IPS-18c (cell line): ENCODE results near the gene SPDL1.

Experiments
- H3K4me3 ChIP-seq: 2 replicates; pipeline ENCODE4 v1.7.0; 2013; ENCODE audit warnings: low read depth, mild to moderate bottlenecking, low read length, moderate library complexity; ENCODE audit not compliant: insufficient read depth
- H3K9me3 ChIP-seq: one replicate; pipeline ENCODE4 v1.6.1; 2013; ENCODE audit warnings: mild to moderate bottlenecking, low read length, moderate library complexity; ENCODE audit not compliant: control insufficient read depth, insufficient read depth

The SPDL1 gene

DNA sequence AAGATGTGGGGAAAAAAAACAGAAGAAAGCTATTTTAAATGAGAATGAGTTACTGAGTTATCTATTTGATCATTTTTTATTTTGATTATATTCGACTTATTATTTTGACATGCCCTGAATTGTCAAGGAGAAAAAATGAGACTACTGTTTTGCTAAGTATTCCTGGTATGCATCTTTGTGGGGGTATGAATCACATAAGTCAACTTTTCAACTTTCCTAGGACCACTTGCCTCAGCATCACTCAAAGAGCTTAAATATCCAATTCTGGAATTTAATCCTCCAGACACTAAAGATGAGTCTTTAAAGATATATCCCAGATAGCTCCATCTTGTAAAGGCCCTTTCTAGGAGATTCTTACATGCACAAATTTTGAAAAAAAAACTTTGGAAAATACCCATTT lies 17.4 kb upstream of the SPDL1 start:
- H3K4me3 ChIP-seq = no peak overlapping the region
- H3K9me3 ChIP-seq = no peaks in the 10 kb centered on the region

DNA sequence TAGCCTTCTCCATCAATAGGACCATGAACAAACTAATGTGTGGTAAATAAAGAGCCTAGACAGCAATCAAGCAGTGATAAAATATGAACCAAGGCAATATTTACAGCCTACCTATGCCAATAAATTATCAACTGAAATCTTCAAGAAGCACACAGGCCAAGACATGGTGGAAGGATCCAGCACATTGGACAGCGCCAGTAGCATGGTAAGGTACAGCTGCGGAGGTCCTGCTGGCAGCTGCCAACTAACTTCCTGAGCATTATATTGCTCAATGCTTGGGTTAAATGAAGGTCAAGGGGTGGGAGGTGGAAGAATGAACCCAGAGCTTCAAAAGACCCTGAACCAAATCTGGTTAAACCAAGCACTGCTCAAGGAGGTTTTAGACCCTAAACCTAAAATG lies 16.5 kb upstream of the SPDL1 start:
- no peak overlapping the region for H3K4me3 ChIP-seq
- H3K9me3 ChIP-seq = no peaks in the 10 kb centered on the region

DNA sequence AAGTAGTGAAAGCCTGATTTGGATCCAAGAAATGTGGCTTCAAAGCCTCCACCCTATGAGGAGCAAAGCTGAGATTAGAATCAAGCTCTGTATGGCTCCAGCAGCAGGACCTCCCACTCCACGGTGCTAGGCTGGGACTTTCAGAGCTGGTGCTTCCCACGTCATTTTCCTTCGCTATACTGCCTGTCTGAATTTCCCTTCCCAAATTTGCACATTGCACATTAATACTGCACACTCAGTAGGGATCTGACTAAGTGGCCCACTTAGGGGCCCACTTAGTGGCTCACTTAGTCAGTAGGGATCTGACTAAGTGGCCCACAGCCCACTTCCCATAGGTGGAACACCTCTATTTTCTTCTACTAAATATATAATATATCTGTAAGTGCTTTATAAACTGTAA lies 14.1 kb upstream of the SPDL1 start:
- H3K4me3 ChIP-seq = no peak overlapping the region

DNA sequence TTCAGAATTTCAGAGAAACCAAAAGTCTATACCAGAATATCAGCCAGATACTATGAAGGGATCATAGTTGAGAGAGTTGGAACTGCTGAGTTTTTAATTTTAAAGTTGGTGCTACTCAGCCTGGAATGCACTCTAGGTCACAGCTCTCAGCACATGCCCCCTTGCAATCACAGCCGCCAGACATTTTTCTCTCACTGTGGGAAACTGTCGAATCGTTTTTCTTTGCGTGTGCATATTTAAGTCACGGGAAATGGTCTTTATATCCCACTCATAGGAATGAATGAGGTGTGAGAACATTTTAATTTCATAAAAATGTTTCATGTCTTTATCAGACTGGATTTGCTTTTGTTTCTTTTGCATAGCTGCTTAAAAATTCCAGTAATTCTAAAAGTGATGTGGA lies 12.2 kb upstream of the SPDL1 start:
- Histone ChIP-seq H3K4me3 (no peak overlapping the region), H3K9me3 (no peaks in the 10 kb centered on the region)

More for the DNA sequence above, 14.1 kb upstream of the SPDL1 start:
- no peaks in the 10 kb centered on the region for H3K9me3 ChIP-seq

DNA sequence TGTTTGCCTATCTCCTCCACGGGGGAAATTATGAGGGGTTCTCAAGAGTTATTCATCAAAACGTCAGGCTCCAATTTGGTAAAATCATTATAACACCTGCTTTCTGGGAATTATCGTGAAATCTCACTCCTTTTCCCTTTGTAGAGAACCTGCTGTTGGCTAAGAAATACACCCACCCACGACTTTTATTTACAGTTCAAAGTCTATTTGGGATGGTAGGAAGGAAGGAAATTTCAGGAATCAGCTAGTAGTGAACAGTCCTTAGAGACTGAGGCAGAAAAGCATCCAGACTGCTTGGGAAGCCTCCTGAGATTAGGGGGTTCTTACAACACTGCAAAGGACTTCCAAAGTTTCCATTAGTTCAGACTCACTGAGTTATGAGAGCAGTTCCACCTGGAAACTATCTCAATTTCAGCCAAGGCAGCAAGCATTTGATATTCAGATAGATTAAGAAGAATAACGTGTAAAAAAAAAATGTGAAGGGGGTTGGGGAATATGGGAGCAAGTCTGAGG lies 9.4 kb upstream of the SPDL1 start:
- Histone ChIP-seq H3K4me3 (no peak overlapping the region), H3K9me3 (no peaks in the 10 kb centered on the region)

DNA sequence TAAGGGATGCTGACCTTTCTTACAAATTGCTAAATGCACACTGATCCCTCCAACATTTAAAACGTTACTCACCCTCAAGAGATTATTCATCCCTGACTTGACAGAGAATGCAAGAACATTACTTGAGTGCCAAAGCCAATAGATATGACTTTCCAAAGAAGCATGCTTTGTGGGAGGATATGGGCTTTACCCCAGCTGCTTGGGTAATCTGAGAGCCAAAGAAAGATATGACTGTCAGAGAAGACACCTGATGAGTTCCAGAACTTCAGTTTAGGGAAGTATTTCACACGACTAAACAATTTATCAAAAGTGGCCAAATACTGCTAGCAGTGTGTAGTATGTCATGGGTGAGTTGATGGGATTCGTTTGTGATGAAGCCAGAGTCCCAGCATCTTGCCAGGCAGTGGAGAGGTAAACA lies 7.4 kb upstream of the SPDL1 start:
- no peak overlapping the region for H3K4me3 ChIP-seq

DNA sequence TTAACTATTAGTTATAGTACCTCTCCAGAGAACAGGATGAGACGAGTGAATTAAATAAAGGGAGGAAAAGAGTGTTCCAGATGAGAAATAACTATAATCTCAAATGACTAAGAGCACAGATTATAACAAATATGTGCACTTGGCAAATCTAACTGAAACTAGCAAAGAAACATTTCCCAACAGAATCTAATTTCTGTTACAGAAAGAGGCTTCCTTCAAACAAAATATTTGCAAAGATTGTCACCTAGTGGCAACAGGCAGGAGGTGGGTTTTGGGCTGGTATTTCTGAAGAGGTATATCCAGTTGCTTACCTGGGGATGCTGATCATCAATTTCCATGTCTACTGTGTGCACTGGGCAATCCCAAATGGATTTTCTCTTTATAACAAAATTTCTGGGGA lies 5.6 kb upstream of the SPDL1 start:
- H3K9me3 ChIP-seq = no peaks in the 10 kb centered on the region

More for the DNA sequence above, 7.4 kb upstream of the SPDL1 start:
- H3K9me3 ChIP-seq = no peaks in the 10 kb centered on the region

DNA sequence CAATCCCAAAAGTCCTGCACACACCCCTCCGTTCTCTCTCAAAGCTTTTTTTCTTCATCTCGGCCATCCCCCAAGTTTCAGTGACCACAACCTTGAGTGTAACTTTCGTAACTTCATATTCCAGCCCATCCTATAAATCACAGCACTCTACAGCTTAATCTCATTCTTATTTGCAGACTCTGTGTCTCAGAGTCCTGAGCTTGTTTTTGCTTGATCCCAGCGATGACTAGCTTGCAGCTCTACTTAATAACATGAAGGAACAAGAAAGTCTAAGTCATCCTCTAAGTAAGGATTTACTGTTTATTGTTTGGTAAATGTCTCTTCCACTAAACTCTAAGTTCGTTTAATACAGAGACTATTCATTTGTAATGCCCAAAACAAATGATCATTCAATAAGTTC lies 2.6 kb upstream of the SPDL1 start:
- Histone ChIP-seq H3K9me3 (no peaks in the 10 kb centered on the region), H3K4me3 (no peak overlapping the region)

More for the DNA sequence above, 5.6 kb upstream of the SPDL1 start:
- H3K4me3 ChIP-seq = no peak overlapping the region

DNA sequence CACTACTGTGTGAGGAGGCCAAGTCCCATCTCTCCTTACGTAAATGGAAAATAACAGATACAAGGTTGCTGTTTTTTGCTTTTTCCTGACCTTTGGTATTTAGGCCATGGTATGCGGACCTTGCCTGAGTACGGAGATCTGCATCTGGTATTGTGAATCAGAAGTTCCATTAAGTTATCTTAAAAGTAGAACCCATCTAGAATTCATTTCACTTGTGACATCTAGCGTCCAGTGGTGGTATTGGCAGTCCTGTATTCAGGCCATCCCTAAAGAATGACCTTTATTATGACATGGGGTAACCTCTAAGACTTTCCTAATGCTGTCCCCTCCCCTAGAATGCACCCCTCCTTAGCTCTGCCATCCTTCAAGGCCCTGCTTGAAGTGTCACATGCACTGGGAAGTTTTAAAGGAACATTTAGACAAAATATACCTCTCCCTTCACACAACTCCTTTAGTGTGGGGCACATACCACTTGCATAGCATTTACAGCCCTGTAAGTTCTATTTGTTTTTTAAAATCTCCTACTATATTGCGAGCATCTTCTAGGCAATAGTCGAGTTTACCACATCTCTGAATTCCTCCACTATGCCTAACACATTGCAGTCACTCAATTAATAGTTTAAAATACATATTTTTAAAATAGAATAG lies 1.9 kb upstream of the SPDL1 start:
- Histone ChIP-seq H3K4me3 (no peak overlapping the region), H3K9me3 (no peaks in the 10 kb centered on the region)

DNA sequence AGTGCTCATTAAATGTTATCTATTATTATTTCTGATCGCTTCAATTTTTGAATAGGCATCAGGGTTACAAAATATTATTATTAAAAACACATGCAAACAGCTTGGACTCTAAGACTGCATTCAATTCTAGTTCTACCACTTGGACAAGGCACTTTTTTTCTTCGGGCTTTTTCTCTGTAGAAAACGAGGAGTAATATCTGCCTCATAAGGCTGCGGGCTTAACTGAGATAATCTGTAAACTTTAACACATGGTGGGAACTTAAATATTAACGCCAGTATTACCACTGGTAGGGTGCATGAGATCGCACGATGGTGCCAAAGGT lies 511 bp upstream of the SPDL1 start:
- Histone ChIP-seq H3K9me3 (no peaks in the 10 kb centered on the region), H3K4me3 (peak overlapping the region; percentile 91)

DNA sequence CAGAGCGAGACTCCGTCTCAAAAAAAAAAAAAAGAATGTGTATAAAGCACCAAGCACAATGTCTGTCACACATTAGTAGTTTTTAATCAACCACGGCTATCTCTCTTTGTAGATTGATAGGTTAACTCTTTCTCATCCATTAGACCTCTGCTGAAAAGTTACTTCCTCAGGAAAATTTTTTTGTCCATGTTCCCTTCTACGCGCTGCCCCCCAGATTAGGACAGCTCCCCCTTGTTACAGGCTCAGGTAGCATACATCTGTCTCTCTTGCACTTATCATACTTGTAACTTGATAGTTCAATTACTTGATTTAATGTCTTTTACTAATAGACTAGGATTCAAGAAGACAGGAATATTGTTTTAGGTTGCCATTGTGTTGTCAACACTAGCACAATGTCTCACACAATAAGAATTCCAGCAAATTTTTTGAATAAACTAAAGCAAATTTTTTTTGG lies 1.5 kb downstream of the SPDL1 start:
- peak overlapping the region; percentile 91 for H3K4me3 ChIP-seq
- H3K9me3 ChIP-seq = no peaks in the 10 kb centered on the region

DNA sequence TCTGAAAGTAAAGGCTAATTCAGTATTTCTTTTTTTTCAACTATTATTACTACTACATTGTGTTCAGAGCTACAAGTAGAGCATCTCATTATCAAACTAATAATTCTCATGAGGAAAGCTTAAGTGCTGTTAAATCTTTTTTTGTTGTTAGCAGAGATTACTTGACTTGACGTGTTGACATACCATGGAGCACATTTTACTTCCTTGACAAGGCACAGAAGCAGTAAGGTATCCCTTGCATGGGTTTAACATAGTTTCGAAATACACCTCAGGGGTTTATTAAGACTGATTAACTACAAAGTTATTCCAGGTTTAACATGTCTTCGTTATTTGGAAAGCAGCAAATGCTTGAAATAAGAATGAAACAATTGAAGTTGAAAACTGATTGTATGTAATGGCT lies 7.0 kb downstream of the SPDL1 start:
- Histone ChIP-seq H3K9me3 (no peaks in the 10 kb centered on the region), H3K4me3 (no peak overlapping the region)

DNA sequence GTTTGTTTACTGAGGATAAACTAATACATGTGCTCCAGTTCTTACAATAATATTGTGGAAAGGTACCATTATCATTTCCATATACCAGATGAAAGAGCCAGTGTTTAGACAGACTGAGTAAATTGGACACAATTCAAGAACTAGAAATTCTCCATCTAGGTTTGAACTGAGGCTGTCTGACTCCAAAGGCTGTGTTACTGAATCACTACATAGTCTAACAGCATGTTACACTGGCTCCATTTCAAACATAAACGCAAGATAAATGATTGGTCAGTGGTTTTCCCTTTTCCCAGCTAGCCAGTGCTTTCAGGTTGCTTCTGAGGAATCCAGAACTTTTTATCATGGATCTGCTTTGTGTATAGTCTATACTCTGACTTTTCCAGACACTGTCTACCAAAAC lies 8.1 kb downstream of the SPDL1 start:
- no peak overlapping the region for H3K4me3 ChIP-seq

DNA sequence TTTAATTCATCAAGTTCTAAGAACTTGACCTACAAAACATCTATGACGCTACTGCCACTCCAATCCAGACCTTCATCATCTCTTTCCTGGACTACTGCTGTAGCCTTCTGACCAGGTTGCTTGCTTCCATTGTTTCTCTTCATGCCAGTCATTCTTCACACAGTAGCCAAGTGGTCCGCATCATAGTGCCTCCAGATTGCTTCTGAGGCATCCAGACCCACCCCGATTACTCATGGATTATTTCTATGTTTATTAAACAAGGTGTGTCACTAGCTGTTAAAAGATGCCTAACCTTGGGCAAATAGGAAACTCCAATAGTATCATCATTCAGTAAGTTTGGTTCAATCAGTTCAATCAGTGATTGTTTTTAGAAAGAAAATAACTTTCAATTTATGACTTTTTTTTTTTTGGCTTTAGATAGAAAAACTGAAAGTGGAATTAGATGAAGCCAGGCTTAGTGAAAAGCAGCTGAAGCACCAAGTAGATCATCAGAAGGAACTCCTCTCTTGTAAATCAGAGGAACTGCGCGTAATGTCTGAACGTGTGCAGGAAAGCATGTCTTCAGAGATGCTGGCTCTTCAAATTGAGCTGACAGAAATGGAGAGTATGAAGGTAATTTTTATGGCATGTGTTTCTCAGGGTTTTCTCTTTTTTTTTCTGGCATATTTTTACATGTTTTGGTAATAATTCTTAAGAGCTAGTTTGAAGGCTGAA lies 9.5 kb downstream of the SPDL1 start:
- H3K9me3 ChIP-seq = no peaks in the 10 kb centered on the region
- no peak overlapping the region for H3K4me3 ChIP-seq

More for the DNA sequence above, 8.1 kb downstream of the SPDL1 start:
- no peaks in the 10 kb centered on the region for H3K9me3 ChIP-seq

DNA sequence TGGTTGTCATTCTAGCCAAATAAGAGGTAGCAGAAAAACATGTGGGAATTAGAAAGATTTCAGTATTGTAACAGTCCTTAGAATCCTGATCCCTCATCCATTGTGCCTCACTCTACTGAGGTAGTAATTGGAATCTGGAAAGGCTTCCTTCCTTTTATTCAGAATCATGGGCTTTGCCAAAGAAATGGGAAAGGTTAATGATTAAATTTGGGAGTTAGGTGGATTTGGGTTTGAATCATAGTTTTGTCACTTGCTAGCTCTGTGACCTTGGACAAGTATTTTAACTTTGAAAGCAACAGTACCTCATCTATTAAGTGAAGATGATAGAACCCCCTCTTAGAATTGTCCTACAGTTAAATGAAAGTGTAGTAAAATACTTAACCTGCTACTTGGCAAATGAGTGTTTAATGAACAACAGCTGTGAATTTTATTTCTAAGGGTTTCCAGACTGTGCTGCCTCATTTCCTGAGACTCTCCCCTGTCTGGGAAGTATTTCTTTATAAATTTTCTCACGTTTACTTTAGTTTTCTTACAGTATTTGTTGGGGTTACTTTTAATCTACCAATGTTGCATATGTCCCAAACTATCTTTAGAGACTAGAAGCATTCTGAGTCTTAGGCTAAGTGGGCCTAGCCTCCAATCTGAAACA lies 11.7 kb downstream of the SPDL1 start:
- Histone ChIP-seq H3K9me3 (no peaks in the 10 kb centered on the region), H3K4me3 (no peak overlapping the region)

DNA sequence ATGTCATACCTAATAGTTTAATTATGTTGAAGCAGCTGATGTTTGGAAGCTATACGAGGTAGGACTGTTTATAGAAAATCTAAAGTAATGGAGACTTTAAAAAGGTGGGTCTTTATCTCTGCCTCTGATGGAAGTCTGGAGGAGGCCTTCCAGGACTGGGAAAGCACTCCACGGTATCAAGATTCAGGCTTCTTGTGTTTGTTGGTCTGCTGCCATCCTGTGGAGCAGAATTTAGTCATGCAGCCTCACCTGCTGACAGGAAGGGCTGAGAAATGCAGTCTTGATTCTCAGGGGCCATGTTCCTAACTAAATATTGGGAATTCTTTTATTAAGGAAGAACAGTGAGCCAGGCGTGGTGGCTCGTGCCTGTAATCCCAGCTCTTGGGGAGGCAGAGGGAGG lies 15.9 kb downstream of the SPDL1 start:
- no peaks in the 10 kb centered on the region for H3K9me3 ChIP-seq
- no peak overlapping the region for H3K4me3 ChIP-seq

DNA sequence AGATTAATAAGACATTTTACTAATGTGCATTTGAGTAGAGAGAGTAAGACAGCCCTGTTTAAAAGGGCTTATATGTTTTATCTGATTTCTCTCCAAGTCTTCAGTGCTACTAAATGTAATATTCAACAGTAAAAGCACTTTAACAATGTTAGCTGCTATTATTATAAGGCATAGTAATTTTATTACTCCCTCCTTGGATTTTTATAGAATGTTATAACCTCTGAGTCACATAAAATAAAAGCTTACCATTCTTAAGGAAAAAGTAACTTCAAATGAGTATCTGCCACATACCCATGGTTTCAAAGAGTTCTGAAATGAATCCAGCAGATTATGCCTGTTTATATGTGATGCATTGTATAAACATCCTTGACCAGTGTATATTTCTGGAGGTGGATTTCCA lies 19.0 kb downstream of the SPDL1 start:
- Histone ChIP-seq H3K9me3 (no peaks in the 10 kb centered on the region), H3K4me3 (no peak overlapping the region)

DNA sequence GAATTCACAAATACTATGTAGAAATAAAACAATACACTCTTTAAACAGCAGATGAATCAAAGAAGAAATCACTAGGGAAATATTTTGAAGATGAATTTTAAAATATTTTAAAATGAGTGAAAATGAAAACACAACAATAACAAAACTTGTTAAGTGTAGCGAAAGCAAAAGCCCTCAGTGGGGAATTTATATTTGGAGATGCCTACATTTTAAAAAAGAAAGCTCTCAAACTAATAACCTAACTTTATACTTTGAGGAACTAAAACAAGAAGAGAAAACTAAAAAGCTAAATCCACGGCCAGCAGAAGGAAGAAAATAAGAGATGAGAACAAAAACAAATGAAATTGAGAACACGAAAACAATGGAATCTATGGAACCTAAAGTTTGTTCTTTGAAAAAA lies 22.7 kb downstream of the SPDL1 start:
- Histone ChIP-seq H3K4me3 (no peak overlapping the region), H3K9me3 (no peaks in the 10 kb centered on the region)
